Measurements from ENCODE around the gene MEF2D.

Gene MEF2D

DNA sequence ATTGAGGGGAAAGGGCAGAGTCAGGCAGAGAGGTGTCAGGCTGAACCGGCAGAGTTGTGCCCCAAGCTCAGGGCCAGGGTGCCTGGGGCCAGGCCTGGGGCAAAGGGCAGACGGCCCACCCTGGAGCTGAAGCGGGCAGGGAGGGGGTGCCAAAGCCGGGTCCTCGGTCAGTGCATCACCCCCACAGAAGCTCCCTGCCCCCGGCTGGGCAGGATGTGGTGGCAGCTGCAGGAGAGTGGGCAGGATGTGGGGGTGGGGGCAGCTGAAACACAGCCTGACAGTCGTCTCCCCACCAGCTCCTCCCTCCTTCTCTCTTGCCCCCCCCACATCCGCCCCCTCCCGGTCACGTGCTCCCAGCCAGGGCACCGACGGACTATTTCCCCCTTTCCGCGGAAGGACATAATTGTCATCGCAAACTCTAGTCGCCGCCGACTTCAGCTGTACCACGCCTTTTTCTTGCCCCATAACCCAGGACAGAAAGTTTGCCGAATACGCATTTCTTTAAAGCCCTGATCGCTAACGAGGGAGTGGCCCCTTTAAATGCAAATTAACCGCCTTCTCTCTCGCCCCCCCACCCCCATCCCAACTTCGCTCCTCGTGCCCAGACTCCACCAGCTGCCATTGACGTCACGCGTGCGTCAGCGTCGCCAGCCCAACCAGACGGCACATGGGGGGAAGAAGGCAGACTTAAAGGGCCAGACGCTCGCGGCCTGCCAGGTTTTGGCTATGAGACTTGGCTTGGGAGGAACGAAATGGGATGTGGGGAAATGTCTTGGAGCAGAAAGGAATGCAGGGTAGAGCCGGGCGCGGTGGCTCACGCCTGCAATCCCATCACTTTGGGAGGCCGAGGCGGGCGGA is 4.5 kb upstream of the MEF2D start (continued):
- no peak for TF ChIP-seq ZSCAN5A (tag by site-specific recombination; IDR thresholded peaks at IDR 0.05)
- TF ChIP-seq ZNF146 (tag by site-specific recombination; IDR thresholded peaks at IDR 0.05): 0 out of 2 replicates have a peak, but pooled peaks have one; percentile 36
- peak; percentile 91 for TF ChIP-seq ZBTB48 (tag by site-specific recombination; IDR thresholded peaks at IDR 0.05)
- peak; percentile 60; the same call in 1 of the 2 replicates for TF ChIP-seq ZNF394 (tag by site-specific recombination; IDR thresholded peaks at IDR 0.05; ENCODE audit: borderline replicate concordance)
- TF ChIP-seq ZNF639 (tag by site-specific recombination; IDR thresholded peaks at IDR 0.05): peak; percentile 80
- TF ChIP-seq PRDM10 (tag by site-specific recombination; IDR thresholded peaks at IDR 0.05): peak; percentile 94
- no peak for TF ChIP-seq ZNF701 (tag by site-specific recombination; IDR thresholded peaks at IDR 0.05)
- peak; percentile 98 for TF ChIP-seq ZNF449 (tag by site-specific recombination; IDR thresholded peaks at IDR 0.05)
- TF ChIP-seq SP2 (tag by site-specific recombination; IDR thresholded peaks at IDR 0.05): peak; percentile 77
- TF ChIP-seq ZNF558 (tag by site-specific recombination; IDR thresholded peaks at IDR 0.05): no peak
- TF ChIP-seq ZSCAN4 (tag by site-specific recombination; IDR thresholded peaks at IDR 0.05): 0 out of 2 replicates have a peak, but pooled peaks have one; percentile 36

DNA sequence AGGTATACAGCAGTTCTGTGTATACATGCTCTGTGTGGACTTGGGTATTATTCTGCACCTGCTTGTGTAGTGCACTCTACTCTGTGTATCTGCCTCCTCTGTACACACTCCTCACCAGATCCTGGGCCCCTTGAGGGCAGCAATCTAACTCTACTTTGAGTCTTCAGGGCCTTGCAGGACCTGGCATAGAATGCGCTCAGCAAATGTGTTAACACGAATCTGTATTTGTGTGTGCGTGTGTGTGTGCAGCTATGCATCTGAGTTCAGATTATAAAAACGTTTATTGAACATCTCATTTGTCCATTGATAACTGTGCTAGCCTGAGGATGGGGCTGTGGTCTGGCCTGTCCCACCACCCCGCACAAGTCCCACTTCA is 3.9 kb upstream of the MEF2D start:
- TF ChIP-seq ZBTB20 (tag by site-specific recombination; IDR thresholded peaks at IDR 0.05) (peak; percentile 49), ZNF639 (tag by site-specific recombination; IDR thresholded peaks at IDR 0.05) (no peak)
- POLR2A ChIA-PET: interaction anchor here (0.5 to 1.6 kb wide), 8 partner anchors 11 to 1308 kb away, joined by 3 to 7 read pairs (median 4); partner anchors contain the start of gene NAXE
- Histone ChIP-seq H3K9me3 (ENCODE audit: control insufficient read depth, insufficient read depth, low read depth, low read length) (no peaks in the 10 kb centered on the region), H3K36me3 (ENCODE audit: control insufficient read depth in 2 of 2, insufficient read depth in 1 of 2, low read length in 2 of 2) (no peaks in the 10 kb centered on the region), H3K4me3 (ENCODE audit: low read depth, low read length) (no peak overlapping the region), H3K4me1 (ENCODE audit: control insufficient read depth, insufficient read depth, low read length) (no peaks in the 10 kb centered on the region), H3K27ac (ENCODE audit: extremely low read depth, low read depth, low read length) (no peak overlapping the region)
- CTCF ChIA-PET: interaction anchor here (0.6 to 1.3 kb wide), 5 partner anchors 15 to 183 kb away, joined by 3 to 4 read pairs (median 3); no protein-coding TSS in a partner anchor
